ENCODE measurements around the gene ZNF891.

Gene ZNF891

GRCh38 chr12:133105620-133106019 lies 24.5 kb downstream of the ZNF891 start:
- H3K27ac Mint-ChIP-seq: peak overlapping the region; percentile 24
- peaks cover 64% of the 10 kb centered on the region for H3K36me3 Mint-ChIP-seq
- no peaks in the 10 kb centered on the region for H3K4me1 Mint-ChIP-seq (ENCODE audit: low read depth)
- peaks cover 31% of the 10 kb centered on the region for H3K9me3 Mint-ChIP-seq (ENCODE audit: low read depth)
- no peak overlapping the region for H3K4me3 Mint-ChIP-seq
- H3K27me3 Mint-ChIP-seq: no peaks in the 10 kb centered on the region

- Mint-ChIP-seq H3K27ac (no peak overlapping the region), H3K9me3 (ENCODE audit: low read depth) (peaks cover 20% of the 10 kb centered on the region), H3K36me3 (peaks cover 47% of the 10 kb centered on the region), H3K4me1 (ENCODE audit: low read depth) (peaks cover 7% of the 10 kb centered on the region), H3K4me3 (peak overlapping the region; percentile 32), H3K27me3 (no peaks in the 10 kb centered on the region)
Observed at GRCh38 chr12:133083345-133083744, 46.7 kb downstream of the ZNF891 start.

DNA sequence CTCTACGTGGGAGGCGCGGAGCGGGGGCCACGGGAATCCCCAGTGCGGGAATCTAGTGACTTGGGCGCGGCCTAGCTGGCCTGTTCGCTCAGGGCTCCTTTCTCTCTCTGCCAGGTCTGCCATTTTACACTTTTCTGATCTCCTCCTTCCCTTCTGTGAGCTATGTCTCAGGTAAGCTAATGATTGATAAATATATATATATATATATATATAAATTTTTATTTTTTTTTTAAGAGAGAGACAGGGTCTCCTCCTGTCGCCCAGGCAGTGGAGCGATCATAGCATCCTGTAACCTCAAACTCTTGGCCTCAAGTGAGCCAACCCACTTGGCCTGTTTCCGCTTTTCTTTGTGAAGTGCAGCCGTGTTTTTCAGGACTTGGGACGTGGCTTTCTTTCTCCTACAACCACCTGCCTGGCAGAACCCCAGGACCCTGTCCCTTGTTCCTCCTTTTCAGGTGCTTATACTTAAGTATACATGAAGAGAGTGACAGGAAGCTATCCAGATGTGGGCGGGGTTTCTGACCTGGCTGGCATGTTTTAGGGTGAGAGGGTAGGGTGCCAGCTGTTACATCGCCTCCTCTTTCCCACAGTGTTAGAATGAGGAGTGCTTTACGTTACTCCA lies 48.8 kb downstream of the ZNF891 start:
- Mint-ChIP-seq H3K9me3 (ENCODE audit: low read depth) (peaks cover 11% of the 10 kb centered on the region), H3K4me1 (ENCODE audit: low read depth) (peaks cover 5% of the 10 kb centered on the region), H3K36me3 (peaks cover 43% of the 10 kb centered on the region), H3K27me3 (no peaks in the 10 kb centered on the region), H3K4me3 (no peak overlapping the region), H3K27ac (no peak overlapping the region)

GRCh38 chr12:133080368-133081158 lies 49.5 kb downstream of the ZNF891 start, which contains the start of gene ZNF140:
Gene ZNF140 (plus strand): TSS chr12:133080923. CDS start chr12:133081321, 398 bp downstream.
- no peak within 1 kb of the TSS for H3K27ac Mint-ChIP-seq
- H3K36me3 Mint-ChIP-seq: peaks cover 38% of the 10 kb centered on the region
- no peaks in the 10 kb centered on the region for H3K27me3 Mint-ChIP-seq
- H3K4me1 Mint-ChIP-seq (ENCODE audit: low read depth): peaks cover 5% of the 10 kb centered on the region
- peaks cover 10% of the 10 kb centered on the region for H3K9me3 Mint-ChIP-seq (ENCODE audit: low read depth)
- H3K4me3 Mint-ChIP-seq: no peak within 1 kb of the TSS

DNA sequence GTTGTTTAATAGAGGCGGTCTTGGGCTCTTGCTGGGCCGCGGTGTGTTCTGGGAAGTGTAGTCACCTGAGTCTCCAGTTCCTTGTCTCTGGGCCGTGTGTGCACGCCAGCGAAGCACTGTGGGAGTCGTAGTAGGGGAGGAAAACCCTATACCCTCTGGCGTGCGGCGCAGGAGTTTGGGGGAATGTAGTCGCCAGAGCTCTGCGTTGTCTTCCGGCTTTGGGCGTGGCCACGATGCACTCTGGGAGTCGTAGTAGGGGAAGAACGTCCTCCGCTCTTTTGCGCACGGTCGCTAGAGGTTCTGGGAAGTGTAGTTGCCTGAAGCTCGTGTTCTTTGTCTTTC lies 50.1 kb downstream of the ZNF891 start:
- H3K4me3 Mint-ChIP-seq: no peak overlapping the region
- peaks cover 5% of the 10 kb centered on the region for H3K4me1 Mint-ChIP-seq (ENCODE audit: low read depth)
- H3K36me3 Mint-ChIP-seq: peaks cover 32% of the 10 kb centered on the region
- H3K27me3 Mint-ChIP-seq: no peaks in the 10 kb centered on the region
- H3K27ac Mint-ChIP-seq: no peak overlapping the region
- H3K9me3 Mint-ChIP-seq (ENCODE audit: low read depth): peaks cover 14% of the 10 kb centered on the region

DNA sequence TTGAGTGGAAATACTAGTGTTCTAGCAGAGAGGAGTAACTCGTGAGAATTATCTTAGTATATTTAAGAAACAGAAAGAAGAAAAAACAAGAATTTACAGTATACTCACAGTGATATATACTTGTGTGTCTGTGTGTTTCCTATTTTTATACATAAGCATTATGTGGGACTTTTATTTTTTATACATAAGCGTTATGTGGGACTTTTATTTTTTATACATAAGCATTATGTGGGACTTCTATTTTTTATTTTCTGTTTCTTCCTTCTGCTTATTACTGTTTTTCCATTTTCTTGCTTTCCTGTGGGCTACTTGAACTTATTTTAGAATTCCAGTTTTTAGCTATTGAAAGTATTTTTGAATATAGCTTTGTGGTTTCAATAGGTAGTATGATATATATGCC lies 56.2 kb downstream of the ZNF891 start:
- peaks cover 23% of the 10 kb centered on the region for H3K9me3 Mint-ChIP-seq (ENCODE audit: low read depth)
- H3K4me3 Mint-ChIP-seq: no peak overlapping the region
- H3K27me3 Mint-ChIP-seq: no peaks in the 10 kb centered on the region
- no peak overlapping the region for H3K27ac Mint-ChIP-seq
- peaks cover 24% of the 10 kb centered on the region for H3K36me3 Mint-ChIP-seq
- H3K4me1 Mint-ChIP-seq (ENCODE audit: low read depth): no peaks in the 10 kb centered on the region

DNA sequence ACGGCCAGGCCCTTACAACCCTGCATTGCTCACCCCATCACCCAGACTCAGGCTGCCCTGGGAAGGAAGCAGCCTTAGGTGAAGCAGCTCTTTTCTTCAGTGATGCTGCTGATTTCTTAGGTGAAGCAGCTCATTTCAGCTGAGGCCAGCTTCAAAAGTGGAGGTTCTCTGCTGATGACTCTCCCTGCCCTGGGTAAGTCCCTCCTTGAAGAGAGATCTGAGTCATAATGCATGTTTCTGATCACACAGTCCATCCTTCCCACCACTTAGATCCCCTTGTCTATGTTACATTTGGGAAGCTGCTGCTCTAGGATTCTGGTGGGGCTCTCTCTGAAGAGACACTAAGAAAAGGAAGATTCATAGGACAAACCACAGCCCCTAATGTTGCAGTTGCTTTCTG lies 66.5 kb downstream of the ZNF891 start:
- H3K36me3 Mint-ChIP-seq: peaks cover 30% of the 10 kb centered on the region
- peaks cover 13% of the 10 kb centered on the region for H3K9me3 Mint-ChIP-seq (ENCODE audit: low read depth)
- H3K4me3 Mint-ChIP-seq: no peak overlapping the region
- no peaks in the 10 kb centered on the region for H3K27me3 Mint-ChIP-seq
- no peaks in the 10 kb centered on the region for H3K4me1 Mint-ChIP-seq (ENCODE audit: low read depth)
- no peak overlapping the region for H3K27ac Mint-ChIP-seq

GRCh38 chr12:133061954-133062353 lies 68.1 kb downstream of the ZNF891 start:
- Mint-ChIP-seq H3K36me3 (peaks cover 43% of the 10 kb centered on the region), H3K27ac (no peak overlapping the region), H3K9me3 (ENCODE audit: low read depth) (peaks cover 21% of the 10 kb centered on the region), H3K4me1 (ENCODE audit: low read depth) (no peaks in the 10 kb centered on the region), H3K4me3 (no peak overlapping the region), H3K27me3 (no peaks in the 10 kb centered on the region)

- no peaks in the 10 kb centered on the region for H3K4me1 Mint-ChIP-seq (ENCODE audit: low read depth)
- H3K4me3 Mint-ChIP-seq: no peak overlapping the region
- H3K9me3 Mint-ChIP-seq (ENCODE audit: low read depth): peaks cover 32% of the 10 kb centered on the region
- peaks cover 49% of the 10 kb centered on the region for H3K36me3 Mint-ChIP-seq
- no peaks in the 10 kb centered on the region for H3K27me3 Mint-ChIP-seq
- no peak overlapping the region for H3K27ac Mint-ChIP-seq
Observed at GRCh38 chr12:133058203-133059113, 71.6 kb downstream of the ZNF891 start.

DNA sequence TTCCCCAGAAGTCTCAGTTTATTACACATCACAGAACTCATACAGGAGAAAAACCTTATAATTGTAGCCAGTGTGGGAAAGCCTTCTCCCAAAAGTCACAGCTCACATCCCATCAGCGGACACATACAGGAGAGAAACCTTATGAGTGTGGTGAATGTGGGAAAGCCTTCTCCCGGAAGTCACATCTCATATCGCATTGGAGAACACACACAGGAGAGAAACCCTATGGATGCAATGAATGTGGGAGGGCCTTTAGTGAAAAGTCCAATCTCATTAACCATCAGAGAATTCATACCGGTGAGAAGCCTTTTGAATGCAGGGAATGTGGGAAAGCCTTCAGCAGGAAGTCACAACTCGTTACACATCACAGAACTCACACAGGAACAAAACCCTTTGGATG lies 72.6 kb downstream of the ZNF891 start:
- Mint-ChIP-seq H3K9me3 (ENCODE audit: low read depth) (peaks cover 33% of the 10 kb centered on the region), H3K4me1 (ENCODE audit: low read depth) (no peaks in the 10 kb centered on the region), H3K27ac (no peak overlapping the region), H3K4me3 (no peak overlapping the region), H3K27me3 (no peaks in the 10 kb centered on the region), H3K36me3 (peaks cover 51% of the 10 kb centered on the region)
